Osteoblast (primary cell): ENCODE data around the gene CCDC92. TPM values are rescaled to one million over a fixed set of nuclear protein-coding genes. Genes with fewer than 3 reads are reported as not detected.

ENCODE experiments used
- DNase-seq: peaks from one replicate; pipeline ENCODE4 v3.0.0; 2011; ENCODE audit warnings: low spot score, mixed read lengths; ENCODE audit not compliant: insufficient read length; ENCODE audit errors: missing footprints
- H2AFZ ChIP-seq: 2 replicates; pipeline ENCODE4 v1.6.0; 2011; ENCODE audit warnings: mild to moderate bottlenecking, low read length
- H3K27ac ChIP-seq: 2 replicates; pipeline ENCODE4 v1.5.1; 2011; ENCODE audit warnings: mild to moderate bottlenecking, low read depth, low read length, moderate library complexity
- H3K27me3 ChIP-seq: 2 replicates; pipeline ENCODE4 v1.6.0; 2012; ENCODE audit warnings: mild to moderate bottlenecking, control low read depth, inconsistent platforms, low read length, moderate library complexity; ENCODE audit not compliant: insufficient read depth
- H3K36me3 ChIP-seq: 2 replicates; pipeline ENCODE4 v1.5.1; 2011; ENCODE audit warnings: mild to moderate bottlenecking, low read length, control low read depth, moderate library complexity; ENCODE audit not compliant: insufficient read depth
- H3K4me1 ChIP-seq: 2 replicates; pipeline ENCODE4 v1.5.1; 2011; ENCODE audit warnings: mild to moderate bottlenecking, low read length, control low read depth, moderate library complexity; ENCODE audit not compliant: insufficient read depth
- H3K4me2 ChIP-seq: 2 replicates; pipeline ENCODE4 v1.6.0; 2011; ENCODE audit warnings: mild to moderate bottlenecking, low read length; ENCODE audit not compliant: insufficient read depth
- H3K4me3 ChIP-seq: fragments of 200-600 bp; sonication (generic); 3 replicates; pipeline ENCODE4 v1.5.1; 2012; ENCODE audit warnings: mild to moderate bottlenecking, low read length, inconsistent platforms; ENCODE audit not compliant: insufficient read depth
- H3K79me2 ChIP-seq: 2 replicates; pipeline ENCODE4 v1.6.0; 2012; ENCODE audit warnings: mild to moderate bottlenecking, low read length, control low read depth, inconsistent platforms; ENCODE audit not compliant: insufficient read depth
- H3K9me3 ChIP-seq: 2 replicates; pipeline ENCODE4 v1.5.1; 2011; ENCODE audit warnings: low read depth, low read length, control low read depth
- H4K20me1 ChIP-seq: 2 replicates; pipeline ENCODE4 v1.6.0; 2012; ENCODE audit warnings: mild to moderate bottlenecking, low read length, control low read depth; ENCODE audit not compliant: insufficient read depth
- CTCF ChIP-seq: IDR thresholded peaks from 2 replicates; pipeline ENCODE4 v1.5.1; 2011; ENCODE audit warnings: mild to moderate bottlenecking, low read depth, low read length, moderate library complexity; ENCODE audit errors: extremely low read depth
- total RNA-seq: library from RNA; depleted of rRNA; stranded (reverse); fragments of >200 nt; gene quantifications from 2 replicates; pipeline ENCODE4 v1.2.3, GENCODE V29; 2012

The CCDC92 gene
- total RNA-seq, 1 donor = 25.7 TPM

GRCh38 chr12:123937707-123938591 is 34.7 kb downstream of the CCDC92 start:
- Histone ChIP-seq H3K36me3 (peaks cover 48% of the 10 kb centered on the region), H2AFZ (no peak overlapping the region), H3K27ac (no peak overlapping the region), H3K79me2 (no peaks in the 10 kb centered on the region), H3K9me3 (peaks cover 7% of the 10 kb centered on the region), H3K4me2 (peak overlapping the region; percentile 7), H3K4me3 (no peak overlapping the region), H4K20me1 (peaks cover 4% of the 10 kb centered on the region), H3K27me3 (no peaks in the 10 kb centered on the region), H3K4me1 (peaks cover 20% of the 10 kb centered on the region)
- DNase-seq = no peak
- no peak for TF ChIP-seq CTCF

GRCh38 chr12:123936956-123937706 is 35.5 kb downstream of the CCDC92 start:
- peaks cover 4% of the 10 kb centered on the region for H4K20me1 ChIP-seq
- H3K27ac ChIP-seq = no peak overlapping the region
- no peak overlapping the region for H3K4me2 ChIP-seq
- H3K4me3 ChIP-seq = no peak overlapping the region
- H3K36me3 ChIP-seq = peaks cover 48% of the 10 kb centered on the region
- peaks cover 7% of the 10 kb centered on the region for H3K9me3 ChIP-seq
- H3K79me2 ChIP-seq = no peaks in the 10 kb centered on the region
- no peak for DNase-seq
- H3K4me1 ChIP-seq = peaks cover 15% of the 10 kb centered on the region
- no peaks in the 10 kb centered on the region for H3K27me3 ChIP-seq
- H2AFZ ChIP-seq = no peak overlapping the region
- TF ChIP-seq CTCF = no peak

GRCh38 chr12:123936471-123936870 is 36.2 kb downstream of the CCDC92 start:
- Histone ChIP-seq H3K4me3 (no peak overlapping the region), H2AFZ (no peak overlapping the region), H3K36me3 (peaks cover 44% of the 10 kb centered on the region), H4K20me1 (no peaks in the 10 kb centered on the region), H3K4me1 (peaks cover 10% of the 10 kb centered on the region), H3K27ac (no peak overlapping the region), H3K27me3 (peaks cover 4% of the 10 kb centered on the region), H3K4me2 (no peak overlapping the region), H3K79me2 (no peaks in the 10 kb centered on the region), H3K9me3 (peaks cover 2% of the 10 kb centered on the region)
- no peak for TF ChIP-seq CTCF
- DNase-seq = no peak

GRCh38 chr12:123935956-123936355 is 36.7 kb downstream of the CCDC92 start:
- no peak for DNase-seq
- Histone ChIP-seq H3K9me3 (no peaks in the 10 kb centered on the region), H3K4me2 (no peak overlapping the region), H3K27ac (no peak overlapping the region), H3K4me1 (peaks cover 10% of the 10 kb centered on the region), H3K79me2 (no peaks in the 10 kb centered on the region), H2AFZ (no peak overlapping the region), H4K20me1 (no peaks in the 10 kb centered on the region), H3K27me3 (peaks cover 4% of the 10 kb centered on the region), H3K4me3 (no peak overlapping the region), H3K36me3 (peaks cover 39% of the 10 kb centered on the region)
- no peak for TF ChIP-seq CTCF
